Testis (tissue), 3 donors: ENCODE data around the gene ARMC6. TPM values are rescaled to one million over a fixed set of nuclear protein-coding genes. Genes with fewer than 3 reads are reported as not detected.

Experiments
- DNase-seq: peaks from one replicate; pipeline ENCODE4 v3.0.0-alpha.2; 2019
- H3K27ac ChIP-seq, 2 donors: fragments of 200-600 bp; sonication (generic); one replicate each; pipeline ENCODE4 v1.5.1; 2019
- H3K27me3 ChIP-seq: fragments of 200-600 bp; sonication (generic); one replicate; pipeline ENCODE4 v1.5.1; 2019
- H3K36me3 ChIP-seq: fragments of 200-600 bp; sonication (generic); one replicate; pipeline ENCODE4 v1.5.1; 2017; ENCODE audit warnings: low read depth; ENCODE audit errors: missing control alignments
- H3K4me1 ChIP-seq: fragments of 200-600 bp; sonication (generic); one replicate; pipeline ENCODE4 v1.5.1; 2019
- H3K4me3 ChIP-seq, 2 donors: fragments of 200-600 bp; sonication (generic); one replicate each; pipeline ENCODE4 v1.5.1; 2017 to 2019
- H3K9me3 ChIP-seq: fragments of 200-600 bp; sonication (generic); one replicate; pipeline ENCODE4 v1.5.1; 2017
- POLR2A ChIP-seq: fragments of 450-650 bp; IDR thresholded peaks from one replicate; pipeline ENCODE4 v1.6.1; 2017; ENCODE audit warnings: antibody characterized with exemption, mild to moderate bottlenecking, moderate library complexity
- WGBS, 2 donors: methylation state at CpG; one replicate each; pipeline ENCODE4 v1.1.5; 2018; 5-methylcytosine and 5-hydroxymethylcytosine counted together
- intact Hi-C: fragments of 100-400 bp; cut with DNase I; formaldehyde crosslinking; loops from one replicate; pipeline ENCODE4 v1.15.1; 2023; ENCODE audit warnings: low total_unique reads
- polyA plus RNA-seq: library from polyadenylated mRNA; stranded (reverse); fragments of 350-450 nt; fragmentation: Illumina TruSeq; extraction: RNeasy Lipid Tissue Mini Kit (QIAGEN cat#74804); gene quantifications from one replicate; pipeline ENCODE4 v1.2.3, GENCODE V29; 2014; ENCODE audit warnings: low read depth, low replicate concordance; ENCODE audit not compliant: insufficient read depth
- total RNA-seq, 2 donors: library from RNA; depleted of rRNA; stranded (reverse); fragments of >200 nt; gene quantifications; one replicate each; pipeline ENCODE4 v1.2.3, GENCODE V29; 2016
- TF ChIP-seq, protein P1 (sequence below), 3 experiments: fragments of 450-650 bp in 2 of 3; fragments of 200-600 bp in 1 of 3; sonication (generic) in 1 of 3; IDR thresholded peaks; one replicate each; pipeline ENCODE4 v1.5.1; 2016 to 2019; ENCODE audit warnings: antibody characterized with exemption in 3 of 3, mild to moderate bottlenecking in 2 of 3, moderate library complexity in 1 of 3

ARMC6 gene
- total and polyA plus RNA-seq, 3 donors from 2014 or later, result 53.2 to 62.0 (median 57.0) TPM

DNA sequence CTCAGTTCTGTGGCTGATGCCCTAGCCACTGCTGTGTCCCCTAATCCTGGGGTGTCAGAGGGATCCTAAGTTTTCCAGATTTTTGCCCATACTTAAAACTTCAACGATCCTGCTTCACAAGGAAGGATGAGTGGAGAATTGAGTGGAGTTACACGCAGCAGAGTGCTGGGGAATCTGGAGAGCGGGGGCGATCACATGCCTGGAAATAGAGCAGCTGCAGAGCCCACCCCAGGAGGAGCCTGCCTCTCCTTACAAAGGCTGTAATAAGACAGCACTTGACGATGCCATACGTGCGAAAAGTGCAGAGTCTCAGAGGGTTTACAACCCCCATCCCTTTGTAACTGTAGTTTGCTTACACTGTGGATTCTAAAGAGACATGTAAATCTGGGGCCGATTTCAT is 40.7 kb upstream of the ARMC6 start:
- Histone ChIP-seq H3K9me3 (no peaks in the 10 kb centered on the region), H3K36me3 (no peaks in the 10 kb centered on the region), H3K4me1 (peaks cover 10% of the 10 kb centered on the region), H3K27ac (no peak overlapping the region), H3K27me3 (no peaks in the 10 kb centered on the region), H3K4me3 (no peak overlapping the region)
- no peak for TF ChIP-seq POLR2A
- TF ChIP-seq, protein P1, sequence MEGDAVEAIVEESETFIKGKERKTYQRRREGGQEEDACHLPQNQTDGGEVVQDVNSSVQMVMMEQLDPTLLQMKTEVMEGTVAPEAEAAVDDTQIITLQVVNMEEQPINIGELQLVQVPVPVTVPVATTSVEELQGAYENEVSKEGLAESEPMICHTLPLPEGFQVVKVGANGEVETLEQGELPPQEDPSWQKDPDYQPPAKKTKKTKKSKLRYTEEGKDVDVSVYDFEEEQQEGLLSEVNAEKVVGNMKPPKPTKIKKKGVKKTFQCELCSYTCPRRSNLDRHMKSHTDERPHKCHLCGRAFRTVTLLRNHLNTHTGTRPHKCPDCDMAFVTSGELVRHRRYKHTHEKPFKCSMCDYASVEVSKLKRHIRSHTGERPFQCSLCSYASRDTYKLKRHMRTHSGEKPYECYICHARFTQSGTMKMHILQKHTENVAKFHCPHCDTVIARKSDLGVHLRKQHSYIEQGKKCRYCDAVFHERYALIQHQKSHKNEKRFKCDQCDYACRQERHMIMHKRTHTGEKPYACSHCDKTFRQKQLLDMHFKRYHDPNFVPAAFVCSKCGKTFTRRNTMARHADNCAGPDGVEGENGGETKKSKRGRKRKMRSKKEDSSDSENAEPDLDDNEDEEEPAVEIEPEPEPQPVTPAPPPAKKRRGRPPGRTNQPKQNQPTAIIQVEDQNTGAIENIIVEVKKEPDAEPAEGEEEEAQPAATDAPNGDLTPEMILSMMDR (IDR thresholded peaks at IDR 0.05), result no peak
- 91 to 92% methylated on average over 8 of the region's 8 CpGs for WGBS, 2 donors
- intact Hi-C loops, result no loop called here
- no peak for DNase-seq

DNA sequence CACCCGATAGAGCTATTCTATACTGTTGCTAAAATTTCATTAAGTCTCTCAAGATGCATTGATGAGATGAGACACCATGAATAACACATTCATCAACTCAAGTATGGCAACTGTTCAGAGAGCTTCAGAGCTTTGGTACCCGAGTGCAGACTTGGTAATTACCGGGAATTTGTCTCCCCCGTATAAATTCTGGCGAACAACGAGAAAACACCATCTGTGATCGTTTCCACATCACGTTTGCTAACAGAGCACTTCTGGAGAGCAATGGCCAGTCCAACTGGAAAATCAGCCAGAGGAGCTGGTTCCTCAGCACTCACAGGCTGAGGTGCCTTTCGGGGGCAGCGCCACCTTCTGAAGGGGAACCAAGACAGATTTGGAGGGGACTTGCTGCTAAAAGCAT is 40.3 kb upstream of the ARMC6 start:
- WGBS, 2 donors, result 81 to 88% methylated on average over 10 of the region's 10 CpGs
- no peak overlapping the region for H3K4me3 ChIP-seq
- intact Hi-C loops, result no loop called here
- DNase-seq, result no peak
- peaks cover 10% of the 10 kb centered on the region for H3K4me1 ChIP-seq
- no peaks in the 10 kb centered on the region for H3K9me3 ChIP-seq
- no peak overlapping the region for H3K27ac ChIP-seq
- no peaks in the 10 kb centered on the region for H3K27me3 ChIP-seq
- TF ChIP-seq POLR2A, result no peak
- TF ChIP-seq, protein P1 (IDR thresholded peaks at IDR 0.05), result no peak
- H3K36me3 ChIP-seq, result no peaks in the 10 kb centered on the region

DNA sequence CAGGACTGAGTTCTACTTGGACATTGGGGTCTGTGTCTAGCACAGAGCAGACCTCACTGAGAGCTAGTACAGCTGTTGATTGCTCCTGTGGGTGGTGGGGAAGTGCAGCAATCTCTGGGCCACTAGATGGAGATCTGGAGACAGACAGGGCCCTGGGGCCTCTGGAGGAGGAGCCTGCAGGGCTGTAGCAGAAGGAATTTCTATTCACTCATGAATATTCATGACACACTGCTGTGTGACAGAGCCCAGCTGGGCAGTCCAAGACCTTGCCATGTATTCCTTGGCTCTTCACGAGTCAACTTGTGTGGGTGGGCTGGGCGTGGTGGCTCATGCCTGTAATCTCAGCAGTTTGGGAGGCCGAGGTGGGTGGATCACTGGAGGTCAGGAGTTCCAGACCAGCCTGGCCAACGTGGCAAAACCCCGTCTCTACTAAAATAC is 37.6 kb upstream of the ARMC6 start:
- Histone ChIP-seq H3K36me3 (no peaks in the 10 kb centered on the region), H3K27ac (no peak overlapping the region), H3K9me3 (no peaks in the 10 kb centered on the region), H3K27me3 (no peaks in the 10 kb centered on the region), H3K4me1 (peaks cover 10% of the 10 kb centered on the region), H3K4me3 (no peak overlapping the region)
- DNase-seq, result peak; percentile 70
- WGBS, 2 donors, result 53 to 57% methylated on average over 3 to 5 of the region's 5 CpGs
- TF ChIP-seq POLR2A, result no peak
- TF ChIP-seq, protein P1 (IDR thresholded peaks at IDR 0.05), result peak in 2 of 3 experiments; percentile 17 to 20
- intact Hi-C loops, result no loop called here

DNA sequence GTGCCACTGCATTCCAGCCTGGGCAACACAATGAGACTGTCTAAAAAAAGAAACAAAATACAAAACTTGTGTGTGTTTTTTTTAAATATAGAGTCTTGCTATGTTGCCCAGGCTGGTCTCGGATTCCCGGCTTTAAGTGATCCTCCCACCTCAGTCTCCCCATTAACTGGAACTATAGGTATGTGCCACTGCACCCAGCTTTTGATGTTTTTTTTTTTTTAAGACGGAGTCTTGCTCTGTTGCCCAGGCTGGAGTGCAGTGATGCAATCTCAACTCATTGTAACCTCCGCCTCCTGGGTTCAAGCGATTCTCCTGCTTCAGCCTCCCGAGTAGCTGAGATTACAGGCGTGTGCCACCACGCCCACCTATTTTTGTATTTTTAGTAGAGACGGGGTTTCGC is 37.1 kb upstream of the ARMC6 start:
- H3K36me3 ChIP-seq, result no peaks in the 10 kb centered on the region
- 90 to 91% methylated on average over 10 of the region's 10 CpGs for WGBS, 2 donors
- no peak for TF ChIP-seq POLR2A
- TF ChIP-seq, protein P1 (IDR thresholded peaks at IDR 0.05), result no peak
- peaks cover 10% of the 10 kb centered on the region for H3K4me1 ChIP-seq
- no peak overlapping the region for H3K27ac ChIP-seq
- no peak for DNase-seq
- no peaks in the 10 kb centered on the region for H3K27me3 ChIP-seq
- no peaks in the 10 kb centered on the region for H3K9me3 ChIP-seq
- H3K4me3 ChIP-seq, result no peak overlapping the region
- intact Hi-C loops, result no loop called here

DNA sequence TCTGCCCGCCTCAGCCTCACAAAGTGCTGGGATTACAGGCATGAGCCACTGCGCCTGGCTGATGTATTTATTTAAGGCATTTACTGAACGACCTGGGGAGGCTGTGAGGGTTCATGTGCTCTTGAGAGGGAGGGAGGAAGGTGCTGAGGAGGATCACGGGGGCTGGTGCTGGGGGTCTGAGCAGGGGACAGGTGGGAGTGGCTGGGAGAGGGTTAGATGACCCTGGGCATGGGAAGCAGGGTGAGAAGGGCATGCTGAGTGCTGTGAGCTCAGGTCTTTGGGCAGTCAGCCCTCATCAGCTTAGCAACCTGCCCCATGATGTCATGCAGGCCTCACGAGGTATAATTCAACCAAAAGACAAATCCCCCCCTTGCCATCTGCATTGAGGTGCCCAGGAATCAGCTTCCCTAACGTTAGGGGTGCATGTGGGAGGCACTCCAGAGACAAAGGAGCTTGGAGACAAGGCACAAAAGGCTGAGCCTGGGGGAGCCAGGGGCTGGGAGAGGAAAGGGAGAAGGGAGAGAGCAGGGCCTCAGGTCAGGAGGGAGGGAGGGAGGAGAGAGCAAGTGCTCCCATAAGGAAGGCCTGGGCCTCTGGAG is 36.5 kb upstream of the ARMC6 start:
- intact Hi-C loops, result no loop called here
- no peaks in the 10 kb centered on the region for H3K36me3 ChIP-seq
- no peak overlapping the region for H3K4me3 ChIP-seq
- TF ChIP-seq, protein P1 (IDR thresholded peaks at IDR 0.05), result no peak
- no peak for TF ChIP-seq POLR2A
- H3K9me3 ChIP-seq, result no peaks in the 10 kb centered on the region
- H3K27ac ChIP-seq, result no peak overlapping the region
- no peaks in the 10 kb centered on the region for H3K27me3 ChIP-seq
- no peak for DNase-seq
- WGBS, 2 donors, result 86 to 90% methylated on average over 6 of the region's 6 CpGs
- peaks cover 10% of the 10 kb centered on the region for H3K4me1 ChIP-seq
